H1 (cell line): ENCODE data around the gene CCDC107. TPM values are rescaled to one million over a fixed set of nuclear protein-coding genes. Genes with fewer than 3 reads are reported as not detected.

ENCODE experiments used
- CTCF ChIA-PET: fragments of 300-600 bp; sonication (Branson Sonifier 250); formaldehyde crosslinking; loops from one replicate; lab custom pipeline; 2021; ENCODE audit not compliant: partially characterized antibody; lab: Charles Lee
- POLR2A ChIA-PET: fragments of 300-600 bp; sonication (Branson Sonifier 250); formaldehyde crosslinking; loops from one replicate; lab custom pipeline; 2021; ENCODE audit warnings: inconsistent platforms; ENCODE audit not compliant: partially characterized antibody; lab: Charles Lee
- DNase-seq, 2 experiments: peaks; one replicate each; pipeline versions ENCODE4 v3.0.0 to v3.0.0-alpha.2; 2010 to 2022; ENCODE audit warnings: low spot score in 2 of 2, low read depth in 1 of 2, mixed read lengths in 1 of 2
- FAIRE-seq: peaks from 2 replicates; lab custom pipeline; 2011; peaks lifted over from hg19 to GRCh38; lab: Jason Lieb, UNC
- H2AFZ ChIP-seq: 2 replicates; pipeline ENCODE4 v1.8.1; 2012; ENCODE audit warnings: low read length, inconsistent platforms
- H2AK5ac ChIP-seq: 2 replicates; pipeline ENCODE4 v1.6.1; 2013; ENCODE audit warnings: low read depth, low read length
- H2BK120ac ChIP-seq: replicated peaks from 2 replicates; pipeline ENCODE3; 2013; ENCODE audit warnings: low read depth, low read length, inconsistent platforms
- H2BK12ac ChIP-seq: 2 replicates; pipeline ENCODE4 v1.6.1; 2013; ENCODE audit warnings: low read depth, low read length
- H2BK15ac ChIP-seq: 2 replicates; pipeline ENCODE4 v1.6.1; 2013; ENCODE audit warnings: low read length
- H2BK20ac ChIP-seq: 2 replicates; pipeline ENCODE4 v1.6.1; 2013; ENCODE audit warnings: low read length
- H2BK5ac ChIP-seq: 2 replicates; pipeline ENCODE4 v1.6.1; 2013; ENCODE audit warnings: low read depth, low read length
- H3K14ac ChIP-seq: 2 replicates; pipeline ENCODE4 v1.6.1; 2013; ENCODE audit warnings: inconsistent platforms; ENCODE audit not compliant: insufficient read length
- H3K18ac ChIP-seq: 2 replicates; pipeline ENCODE4 v1.6.1; 2013; ENCODE audit warnings: low read length; ENCODE audit errors: extremely low read depth
- H3K23ac ChIP-seq: 2 replicates; pipeline ENCODE4 v1.6.1; 2013; ENCODE audit warnings: inconsistent platforms; ENCODE audit not compliant: insufficient read length
- H3K23me2 ChIP-seq: 2 replicates; pipeline ENCODE4 v1.6.1; 2013; ENCODE audit warnings: low read depth, low read length
- H3K27ac ChIP-seq: 2 replicates; pipeline ENCODE4 v1.6.1; 2011; ENCODE audit warnings: low read depth, low read length, inconsistent platforms
- H3K27me3 ChIP-seq, 4 experiments: replicated peaks in 1 of 4; 1 replicate in 1 of 4; 2 replicates in 3 of 4; pipeline versions ENCODE4 v1.6.1 to v1.8.1; 2011 to 2013; ENCODE audit warnings: low read length in 3 of 4, mild to moderate bottlenecking in 3 of 4, inconsistent platforms in 2 of 4, mixed read lengths in 2 of 4, moderate library complexity in 1 of 4; ENCODE audit not compliant: control insufficient read depth in 3 of 4, insufficient read depth in 3 of 4; ENCODE audit errors: extremely low read depth in 1 of 4
- H3K36me3 ChIP-seq, 4 experiments: 2 replicates each; pipeline versions ENCODE4 v1.6.1 to v1.8.1; 2011 to 2013; ENCODE audit warnings: mild to moderate bottlenecking in 4 of 4, low read length in 3 of 4, moderate library complexity in 2 of 4, control low read depth in 1 of 4, inconsistent platforms in 1 of 4; ENCODE audit not compliant: insufficient read depth in 4 of 4, control insufficient read depth in 2 of 4
- H3K4ac ChIP-seq: replicated peaks from 2 replicates; pipeline ENCODE3; 2013; ENCODE audit warnings: low read length, low read depth, mixed read lengths, inconsistent platforms; ENCODE audit not compliant: insufficient read length
- H3K4me1 ChIP-seq, 4 experiments: replicated peaks in 1 of 4; 1 replicate in 1 of 4; 2 replicates in 3 of 4; pipeline versions ENCODE4 v1.6.1 to v1.8.1; 2011 to 2013; ENCODE audit warnings: low read length in 3 of 4, inconsistent platforms in 2 of 4, mixed read lengths in 1 of 4; ENCODE audit not compliant: insufficient read depth in 4 of 4, control insufficient read depth in 3 of 4
- H3K4me2 ChIP-seq, 2 experiments: 2 replicates each; pipeline versions ENCODE4 v1.6.1 to v1.8.1; 2011 to 2013; ENCODE audit warnings: low read depth in 2 of 2, low read length in 2 of 2, control low read depth in 1 of 2, inconsistent platforms in 1 of 2, mild to moderate bottlenecking in 1 of 2; ENCODE audit not compliant: insufficient read depth in 1 of 2
- H3K4me3 ChIP-seq, 4 experiments: fragments of 200-600, 300-600 bp in 1 of 4; sonication (generic), shearing (Covaris generic), sonication (Bioruptor Twin) in 1 of 4; 2 replicates each; pipeline versions ENCODE4 v1.5.1 to v1.8.1; 2011 to 2016; ENCODE audit warnings: low read length in 4 of 4, low read depth in 3 of 4, control low read depth in 2 of 4, inconsistent platforms in 2 of 4, mild to moderate bottlenecking in 2 of 4, mixed read lengths in 1 of 4, moderate library complexity in 1 of 4; ENCODE audit not compliant: insufficient read depth in 2 of 4; ENCODE audit errors: extremely low read depth in 1 of 4
- H3K56ac ChIP-seq: replicated peaks from 2 replicates; pipeline ENCODE3; 2013; ENCODE audit warnings: low read depth, mild to moderate bottlenecking, mixed read lengths, low read length, inconsistent platforms; ENCODE audit not compliant: insufficient read length
- H3K79me1 ChIP-seq: 2 replicates; pipeline ENCODE4 v1.6.1; 2013; ENCODE audit warnings: low read depth, low read length, control low read depth
- H3K79me2 ChIP-seq, 2 experiments: 2 replicates each; pipeline versions ENCODE4 v1.6.1 to v1.8.1; 2012 to 2013; ENCODE audit warnings: low read length in 2 of 2, mild to moderate bottlenecking in 2 of 2, inconsistent platforms in 1 of 2; ENCODE audit not compliant: insufficient read depth in 2 of 2, control insufficient read depth in 1 of 2
- H3K9ac ChIP-seq, 4 experiments: replicated peaks in 1 of 4; 1 replicate in 1 of 4; 2 replicates in 3 of 4; pipeline versions ENCODE4 v1.6.1 to v1.8.1; 2011 to 2013; ENCODE audit warnings: low read depth in 3 of 4, low read length in 3 of 4, control low read depth in 2 of 4, mild to moderate bottlenecking in 2 of 4, moderate library complexity in 2 of 4, inconsistent platforms in 1 of 4; ENCODE audit errors: extremely low read depth in 1 of 4
- H3K9me3 ChIP-seq, 2 experiments: 2 replicates each; pipeline versions ENCODE4 v1.6.1 to v1.8.1; 2012 to 2013; ENCODE audit warnings: mild to moderate bottlenecking in 2 of 2, moderate library complexity in 2 of 2, control low read depth in 1 of 2, inconsistent platforms in 1 of 2, low read depth in 1 of 2, low read length in 1 of 2, mixed read lengths in 1 of 2; ENCODE audit not compliant: insufficient read depth in 2 of 2
- H4K20me1 ChIP-seq, 2 experiments: replicated peaks in 1 of 2; 2 replicates each; pipeline versions ENCODE3 to v1.8.1; 2011 to 2013; ENCODE audit warnings: inconsistent platforms in 2 of 2, low read length in 2 of 2, mild to moderate bottlenecking in 1 of 2; ENCODE audit not compliant: insufficient read depth in 2 of 2, control insufficient read depth in 1 of 2
- H4K5ac ChIP-seq: 2 replicates; pipeline ENCODE4 v1.6.1; 2013; ENCODE audit warnings: low read length, low read depth, mixed read lengths, inconsistent platforms; ENCODE audit not compliant: insufficient read length
- H4K8ac ChIP-seq: 2 replicates; pipeline ENCODE4 v1.8.0; 2013; ENCODE audit warnings: mild to moderate bottlenecking, moderate library complexity, low read length, inconsistent platforms; ENCODE audit not compliant: insufficient read depth; ENCODE audit errors: extremely low read depth
- H4K91ac ChIP-seq: replicated peaks from 2 replicates; pipeline ENCODE3; 2013; ENCODE audit warnings: low read length, mixed read lengths, inconsistent platforms; ENCODE audit not compliant: insufficient read length
- BRCA1 ChIP-seq: IDR thresholded peaks from 2 replicates; pipeline ENCODE4 v1.6.1; 2012; ENCODE audit warnings: low read depth, low read length, improper control_type of control experiment
- CBX5 ChIP-seq: fragments of 300-800, 300-1000 bp; sonication (generic); IDR thresholded peaks from 2 replicates; pipeline ENCODE4 v1.7.1; 2016; ENCODE audit warnings: antibody characterized with exemption, low read length, low read depth
- CHD1 ChIP-seq: IDR thresholded peaks from 2 replicates; pipeline ENCODE4 v1.6.1; 2012; ENCODE audit warnings: low read depth, low read length, improper control_type of control experiment
- CHD2 ChIP-seq: IDR thresholded peaks from 2 replicates; pipeline ENCODE4 v1.6.1; 2012; ENCODE audit warnings: low read length, improper control_type of control experiment
- CREB1 ChIP-seq: IDR thresholded peaks from 2 replicates; pipeline ENCODE4 v1.6.1; 2012; ENCODE audit warnings: inconsistent platforms
- EGR1 ChIP-seq: IDR thresholded peaks from 2 replicates; pipeline ENCODE4 v1.6.1; 2011; ENCODE audit warnings: low read depth, low read length, borderline replicate concordance
- FOSL1 ChIP-seq: IDR thresholded peaks from 2 replicates; pipeline ENCODE4 v1.6.1; 2011; ENCODE audit warnings: mild to moderate bottlenecking, low read depth, low read length, moderate library complexity; ENCODE audit not compliant: insufficient read depth
- GABPA ChIP-seq: IDR thresholded peaks from 2 replicates; pipeline ENCODE4 v1.6.1; 2011; ENCODE audit warnings: mild to moderate bottlenecking, low read length, moderate library complexity, borderline replicate concordance; ENCODE audit not compliant: insufficient read depth
- JUN ChIP-seq: IDR thresholded peaks from 2 replicates; pipeline ENCODE4 v1.6.1; 2011; ENCODE audit warnings: low read depth, mild to moderate bottlenecking, improper control_type of control experiment, low read length
- MAFK ChIP-seq: IDR thresholded peaks from 2 replicates; pipeline ENCODE4 v1.6.1; 2012; ENCODE audit warnings: low read depth, mild to moderate bottlenecking, improper control_type of control experiment, low read length
- WGBS, 2 experiments: shearing (Covaris generic) in 1 of 2; methylation state at CpG; one replicate each; pipeline versions ENCODE4 v1.1.6 to v1.1.7; 2013 to 2015; ENCODE audit warnings: low lambda C conversion rate in 2 of 2, mixed read lengths in 2 of 2, inconsistent platforms in 1 of 2, low coverage in 1 of 2, missing lambda C conversion rate in 1 of 2; ENCODE audit not compliant: insufficient replicate concordance in 2 of 2, insufficient coverage in 1 of 2, insufficient read length in 1 of 2; ENCODE audit errors: extremely low coverage in 1 of 2, missing lambda C conversion rate in 1 of 2; 5-methylcytosine and 5-hydroxymethylcytosine counted together
- polyA plus RNA-seq, 7 experiments: library from polyadenylated mRNA; depleted of rRNA in 3 of 7; stranded (reverse) in 5 of 7; unstranded in 2 of 7; fragments of >200 nt in 5 of 7; fragments of 200-250 nt in 2 of 7; gene quantifications; 1 replicate in 5 of 7; 2 replicates in 1 of 7; 4 replicates in 1 of 7; pipeline versions ENCODE4 v1.2.1 to v1.2.3, GENCODE V29; 2011 to 2013; ENCODE audit warnings: missing spikeins in 2 of 7, mixed read lengths in 2 of 7
- total RNA-seq: library from RNA; stranded (reverse); fragmentation: NEBNext Ultra II Directional; extraction: Animal tissue kit (Norgen Biotek cat#: 25700); gene quantifications from 2 replicates; pipeline ENCODE4 v1.2.1, GENCODE V29; 2021
- TF ChIP-seq, protein P1 (sequence below): IDR thresholded peaks from 2 replicates; pipeline ENCODE4 v1.6.1; 2011; ENCODE audit warnings: low read length, improper control_type of control experiment

Gene CCDC107
- total and polyA plus RNA-seq, 2 of the 8 experiments (the other 6 are each of a cell fraction or from before 2014, with no cell fraction given): 8.2 to 9.0 TPM

- H3K23me2 ChIP-seq: peaks cover 8% of the 10 kb centered on the region
- no peak overlapping the region for H3K4me3 ChIP-seq
- no peaks in the 10 kb centered on the region for H3K9me3 ChIP-seq
- POLR2A ChIA-PET: interaction anchor here (0.8 to 1.4 kb wide), 3 partner anchors 28 to 49 kb away, joined by 3 read pairs; no protein-coding TSS in a partner anchor
- H3K56ac ChIP-seq: no peak overlapping the region
- CTCF ChIA-PET: interaction anchor here (1.0 to 15.9 kb wide), 8 partner anchors 9 to 80 kb away, joined by 3 to 347 read pairs (median 18); partner anchors contain the start of genes ARHGEF39, CCDC107, CD72 and CREB3
- H2AFZ ChIP-seq: no peak overlapping the region
- no peaks in the 10 kb centered on the region for H4K20me1 ChIP-seq
- no peak overlapping the region for H3K18ac ChIP-seq
- no peak overlapping the region for H2BK120ac ChIP-seq
- no peaks in the 10 kb centered on the region for H3K79me2 ChIP-seq
- peaks cover 0 to 7% (median 0%) of the 10 kb centered on the region in 4 experiments; a peak in 1 of 7 replicates for H3K27me3 ChIP-seq
- H3K23ac ChIP-seq: no peak overlapping the region
- H3K4me1 ChIP-seq: peaks cover 2 to 17% (median 12%) of the 10 kb centered on the region in 4 experiments; a peak in 6 of 7 replicates
- H2AK5ac ChIP-seq: no peak overlapping the region
- no peaks in the 10 kb centered on the region for H3K36me3 ChIP-seq
- H2BK12ac ChIP-seq: peak overlapping the region; percentile 80; the same call in 1 of the 2 replicates
- no peaks in the 10 kb centered on the region for H3K79me1 ChIP-seq
- H3K4me2 ChIP-seq: no peak overlapping the region
- no peak overlapping the region for H4K8ac ChIP-seq
- H2BK15ac ChIP-seq: 0 out of 2 replicates have a peak overlapping the region, but pooled peaks have one; percentile 32
- no peak overlapping the region for H4K5ac ChIP-seq
- DNase-seq: no peak
- no peak overlapping the region for H4K91ac ChIP-seq
- H3K27ac ChIP-seq: no peak overlapping the region
- H3K9ac ChIP-seq: no peak overlapping the region; a peak in 1 of 7 replicates
- peak overlapping the region; percentile 64; the same call in 1 of the 2 replicates for H2BK20ac ChIP-seq
- WGBS, 2 experiments: 92% methylated on average over 7 of the region's 7 CpGs; no CpG with 5 or more reads in 1 of the 2 experiments
- H2BK5ac ChIP-seq: no peak overlapping the region
- H3K14ac ChIP-seq: no peak overlapping the region
- FAIRE-seq: no peak
- no peak overlapping the region for H3K4ac ChIP-seq
- TF ChIP-seq GABPA: no peak
- no peak for TF ChIP-seq EGR1
- TF ChIP-seq CHD1: no peak
- no peak for TF ChIP-seq BRCA1
- TF ChIP-seq CREB1: no peak
- TF ChIP-seq, protein P1, sequence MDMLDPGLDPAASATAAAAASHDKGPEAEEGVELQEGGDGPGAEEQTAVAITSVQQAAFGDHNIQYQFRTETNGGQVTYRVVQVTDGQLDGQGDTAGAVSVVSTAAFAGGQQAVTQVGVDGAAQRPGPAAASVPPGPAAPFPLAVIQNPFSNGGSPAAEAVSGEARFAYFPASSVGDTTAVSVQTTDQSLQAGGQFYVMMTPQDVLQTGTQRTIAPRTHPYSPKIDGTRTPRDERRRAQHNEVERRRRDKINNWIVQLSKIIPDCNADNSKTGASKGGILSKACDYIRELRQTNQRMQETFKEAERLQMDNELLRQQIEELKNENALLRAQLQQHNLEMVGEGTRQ: no peak
- no peak for TF ChIP-seq FOSL1
- TF ChIP-seq CHD2: no peak
- no peak for TF ChIP-seq JUN
- no peak for TF ChIP-seq CBX5
- TF ChIP-seq MAFK: no peak
Observed at GRCh38 chr9:35651956-35652828, 5.9 kb upstream of the CCDC107 start.
